Measurements from ENCODE around the gene KIT. TPM values are rescaled to one million over a fixed set of nuclear protein-coding genes. Genes with fewer than 3 reads are reported as not detected.

KIT gene
- polyA plus RNA-seq, 1 donor (not counting 4 experiments of a cell fraction or from before 2014, with no cell fraction given) = 0.01 TPM

GRCh38 chr4:54696649-54697048 is 38.9 kb downstream of the KIT start:
- Histone ChIP-seq H4K20me1 (ENCODE audit: control insufficient read depth, extremely low read depth, insufficient read depth, low read length) (no peaks in the 10 kb centered on the region), H3K79me2 (ENCODE audit: control insufficient read depth, insufficient read depth, low read length) (no peaks in the 10 kb centered on the region), H3K36me3 (ENCODE audit: control insufficient read depth in 2 of 2, extremely low read depth in 1 of 2, insufficient read depth in 2 of 2, low read length in 2 of 2) (no peaks in the 10 kb centered on the region), H3K4me3 (ENCODE audit: control insufficient read depth in 2 of 3, extremely low read depth in 1 of 3, insufficient read depth in 2 of 3, low read depth in 1 of 3, low read length in 3 of 3) (no peak overlapping the region), H3K4me1 (ENCODE audit: control insufficient read depth, extremely low read depth, insufficient read depth, low read length) (no peaks in the 10 kb centered on the region), H3K9ac (ENCODE audit: control insufficient read depth, extremely low read depth, insufficient read depth, low read length) (no peak overlapping the region), H3K27me3 (ENCODE audit: control insufficient read depth, extremely low read depth, insufficient read depth, low read length) (no peaks in the 10 kb centered on the region), H3K27ac (ENCODE audit: control insufficient read depth, insufficient read depth, low read length) (no peak overlapping the region), H2AFZ (ENCODE audit: control insufficient read depth, low read length) (no peak overlapping the region), H3K9me3 (ENCODE audit: control insufficient read depth, low read depth, low read length) (no peaks in the 10 kb centered on the region), H3K9me1 (ENCODE audit: control insufficient read depth, extremely low read depth, insufficient read depth, low read length) (no peaks in the 10 kb centered on the region), H3K4me2 (ENCODE audit: control insufficient read depth, extremely low read depth, insufficient read depth, low read depth, low read length) (no peak overlapping the region)
- FAIRE-seq (no peak), DNase-seq (ENCODE audit: low read depth, low spot score) (no peak)
- no peak for TF ChIP-seq CTCF (optimal IDR thresholded peaks at IDR 0.05 in 1 of 3, IDR thresholded peaks at IDR 0.05 in 1 of 3, conservative IDR thresholded peaks at IDR 0.05 in 1 of 3; ENCODE audit: extremely low read depth in 1 of 3, insufficient read depth in 2 of 3, low read length in 3 of 3)
- no peak for TF ChIP-seq EZH2 (IDR thresholded peaks at IDR 0.05; ENCODE audit: low read length)
- dilution Hi-C loops (cut with MboI; ENCODE audit: extremely low pct_ligation_motif_present, low sequenced_read_pairs) = no loop called here

GRCh38 chr4:54700986-54701385 is 43.2 kb downstream of the KIT start:
- H3K79me2 ChIP-seq (ENCODE audit: control insufficient read depth, insufficient read depth, low read length) = no peaks in the 10 kb centered on the region
- H3K36me3 ChIP-seq (ENCODE audit: control insufficient read depth in 2 of 2, extremely low read depth in 1 of 2, insufficient read depth in 2 of 2, low read length in 2 of 2) = no peaks in the 10 kb centered on the region
- FAIRE-seq = no peak
- H3K4me3 ChIP-seq (ENCODE audit: control insufficient read depth in 2 of 3, extremely low read depth in 1 of 3, insufficient read depth in 2 of 3, low read depth in 1 of 3, low read length in 3 of 3) = no peak overlapping the region
- no peaks in the 10 kb centered on the region for H3K9me1 ChIP-seq (ENCODE audit: control insufficient read depth, extremely low read depth, insufficient read depth, low read length)
- no peaks in the 10 kb centered on the region for H3K4me1 ChIP-seq (ENCODE audit: control insufficient read depth, extremely low read depth, insufficient read depth, low read length)
- H3K4me2 ChIP-seq (ENCODE audit: control insufficient read depth, extremely low read depth, insufficient read depth, low read depth, low read length) = no peak overlapping the region
- no peak overlapping the region for H2AFZ ChIP-seq (ENCODE audit: control insufficient read depth, low read length)
- no peaks in the 10 kb centered on the region for H3K9me3 ChIP-seq (ENCODE audit: control insufficient read depth, low read depth, low read length)
- dilution Hi-C loops (cut with MboI; ENCODE audit: extremely low pct_ligation_motif_present, low sequenced_read_pairs) = no loop called here
- H3K27ac ChIP-seq (ENCODE audit: control insufficient read depth, insufficient read depth, low read length) = no peak overlapping the region
- no peak for DNase-seq (ENCODE audit: low read depth, low spot score)
- no peak overlapping the region for H3K9ac ChIP-seq (ENCODE audit: control insufficient read depth, extremely low read depth, insufficient read depth, low read length)
- H4K20me1 ChIP-seq (ENCODE audit: control insufficient read depth, extremely low read depth, insufficient read depth, low read length) = no peaks in the 10 kb centered on the region
- no peaks in the 10 kb centered on the region for H3K27me3 ChIP-seq (ENCODE audit: control insufficient read depth, extremely low read depth, insufficient read depth, low read length)
- no peak for TF ChIP-seq EZH2 (IDR thresholded peaks at IDR 0.05; ENCODE audit: low read length)
- TF ChIP-seq CTCF (optimal IDR thresholded peaks at IDR 0.05 in 1 of 3, IDR thresholded peaks at IDR 0.05 in 1 of 3, conservative IDR thresholded peaks at IDR 0.05 in 1 of 3; ENCODE audit: extremely low read depth in 1 of 3, insufficient read depth in 2 of 3, low read length in 3 of 3) = no peak

All from keratinocyte (primary cell).